ENCODE results near the gene AP5M1.
"Not testable (repeated sequence)": the region's sequence is repeated elsewhere in the genome, so short reads cannot be mapped to it uniquely, and the experiment has no call there.

The AP5M1 gene

GRCh38 chr14:57268161-57269069 is at the start of gene AP5M1, which contains the start of gene EXOC5:
Gene AP5M1, plus strand, starts transcription at chr14:57268971. Its CDS starts 344 bp downstream, at chr14:57269315.
Gene EXOC5, minus strand, starts transcription at chr14:57268905. Its CDS starts 257 bp downstream, at chr14:57268648.
- peaks cover 28% of the 10 kb centered on the region for H3K4me1 ChIP-seq (ENCODE audit: insufficient read depth, low read length)
- H3K36me3 ChIP-seq (ENCODE audit: insufficient read depth, low read depth, low read length): peaks cover 3% of the 10 kb centered on the region; the same call in 1 of the 2 replicates
- no peaks in the 10 kb centered on the region for H3K27me3 ChIP-seq (ENCODE audit: insufficient read depth, low read length)
- H3K9me3 ChIP-seq (ENCODE audit: insufficient read depth, low read depth, low read length): no peaks in the 10 kb centered on the region
- H3K9ac ChIP-seq (ENCODE audit: low read depth, low read length): peak within 1 kb of the TSS; percentile 99
- H3K4me3 ChIP-seq (ENCODE audit: low read length): peak within 1 kb of the TSS; percentile 100
- H3K27ac ChIP-seq (ENCODE audit: low read length): peak within 1 kb of the TSS; percentile 87

GRCh38 chr14:57221931-57222330 is 46.8 kb upstream of the AP5M1 start:
- Histone ChIP-seq H3K36me3 (ENCODE audit: insufficient read depth, low read depth, low read length) (peaks cover 38% of the 10 kb centered on the region), H3K27ac (ENCODE audit: low read length) (no peak overlapping the region), H3K9ac (ENCODE audit: low read depth, low read length) (no peak overlapping the region), H3K9me3 (ENCODE audit: insufficient read depth, low read depth, low read length) (no peaks in the 10 kb centered on the region), H3K4me1 (ENCODE audit: insufficient read depth, low read length) (peaks cover 25% of the 10 kb centered on the region; the same call in 1 of the 2 replicates), H3K27me3 (ENCODE audit: insufficient read depth, low read length) (no peaks in the 10 kb centered on the region), H3K4me3 (ENCODE audit: low read length) (no peak overlapping the region)

GRCh38 chr14:57227083-57227482 is 41.7 kb upstream of the AP5M1 start:
- no peaks in the 10 kb centered on the region for H3K9me3 ChIP-seq (ENCODE audit: insufficient read depth, low read depth, low read length)
- peaks cover 44% of the 10 kb centered on the region for H3K36me3 ChIP-seq (ENCODE audit: insufficient read depth, low read depth, low read length)
- H3K27me3 ChIP-seq (ENCODE audit: insufficient read depth, low read length): no peaks in the 10 kb centered on the region
- H3K4me3 ChIP-seq (ENCODE audit: low read length): no peak overlapping the region
- no peak overlapping the region for H3K9ac ChIP-seq (ENCODE audit: low read depth, low read length)
- peaks cover 25% of the 10 kb centered on the region; the same call in 1 of the 2 replicates for H3K4me1 ChIP-seq (ENCODE audit: insufficient read depth, low read length)
- no peak overlapping the region for H3K27ac ChIP-seq (ENCODE audit: low read length)

GRCh38 chr14:57228320-57228719 is 40.5 kb upstream of the AP5M1 start:
- not testable (repeated sequence) for H3K27me3 ChIP-seq (ENCODE audit: insufficient read depth, low read length); H3K4me3 ChIP-seq (ENCODE audit: low read length); H3K9ac ChIP-seq (ENCODE audit: low read depth, low read length); H3K9me3 ChIP-seq (ENCODE audit: insufficient read depth, low read depth, low read length); H3K27ac ChIP-seq (ENCODE audit: low read length)
- Histone ChIP-seq H3K36me3 (ENCODE audit: insufficient read depth, low read depth, low read length) (peaks cover 54% of the 10 kb centered on the region), H3K4me1 (ENCODE audit: insufficient read depth, low read length) (peaks cover 23% of the 10 kb centered on the region; the same call in 1 of the 2 replicates)

- no peak overlapping the region for H3K9ac ChIP-seq (ENCODE audit: low read depth, low read length)
- H3K9me3 ChIP-seq (ENCODE audit: insufficient read depth, low read depth, low read length): no peaks in the 10 kb centered on the region
- H3K27ac ChIP-seq (ENCODE audit: low read length): no peak overlapping the region
- no peaks in the 10 kb centered on the region for H3K27me3 ChIP-seq (ENCODE audit: insufficient read depth, low read length)
- H3K4me1 ChIP-seq (ENCODE audit: insufficient read depth, low read length): no peaks in the 10 kb centered on the region
- H3K4me3 ChIP-seq (ENCODE audit: low read length): no peak overlapping the region
- peaks cover 78% of the 10 kb centered on the region for H3K36me3 ChIP-seq (ENCODE audit: insufficient read depth, low read depth, low read length)
Observed at GRCh38 chr14:57232006-57232405, 36.8 kb upstream of the AP5M1 start.

GRCh38 chr14:57240115-57240514 is 28.7 kb upstream of the AP5M1 start:
- H3K4me1 ChIP-seq (ENCODE audit: insufficient read depth, low read length); H3K9me3 ChIP-seq (ENCODE audit: insufficient read depth, low read depth, low read length); H3K27ac ChIP-seq (ENCODE audit: low read length); H3K9ac ChIP-seq (ENCODE audit: low read depth, low read length); H3K4me3 ChIP-seq (ENCODE audit: low read length); H3K27me3 ChIP-seq (ENCODE audit: insufficient read depth, low read length): not testable (repeated sequence)
- H3K36me3 ChIP-seq (ENCODE audit: insufficient read depth, low read depth, low read length): peaks cover 63% of the 10 kb centered on the region

GRCh38 chr14:57243320-57243719 is 25.5 kb upstream of the AP5M1 start:
- H3K36me3 ChIP-seq (ENCODE audit: insufficient read depth, low read depth, low read length): peaks cover 71% of the 10 kb centered on the region
- H3K9ac ChIP-seq (ENCODE audit: low read depth, low read length): no peak overlapping the region
- no peaks in the 10 kb centered on the region for H3K9me3 ChIP-seq (ENCODE audit: insufficient read depth, low read depth, low read length)
- no peaks in the 10 kb centered on the region for H3K4me1 ChIP-seq (ENCODE audit: insufficient read depth, low read length)
- no peak overlapping the region for H3K4me3 ChIP-seq (ENCODE audit: low read length)
- no peaks in the 10 kb centered on the region for H3K27me3 ChIP-seq (ENCODE audit: insufficient read depth, low read length)
- no peak overlapping the region for H3K27ac ChIP-seq (ENCODE audit: low read length)

- Histone ChIP-seq H3K36me3 (ENCODE audit: insufficient read depth, low read depth, low read length) (peaks cover 63% of the 10 kb centered on the region), H3K9me3 (ENCODE audit: insufficient read depth, low read depth, low read length) (no peaks in the 10 kb centered on the region), H3K9ac (ENCODE audit: low read depth, low read length) (no peak overlapping the region)
Observed at GRCh38 chr14:57244106-57244505, 24.7 kb upstream of the AP5M1 start.

GRCh38 chr14:57245941-57246340 is 22.8 kb upstream of the AP5M1 start:
- H3K9me3 ChIP-seq (ENCODE audit: insufficient read depth, low read depth, low read length): no peaks in the 10 kb centered on the region
- no peak overlapping the region for H3K4me3 ChIP-seq (ENCODE audit: low read length)
- H3K27ac ChIP-seq (ENCODE audit: low read length): no peak overlapping the region
- no peaks in the 10 kb centered on the region for H3K27me3 ChIP-seq (ENCODE audit: insufficient read depth, low read length)
- H3K36me3 ChIP-seq (ENCODE audit: insufficient read depth, low read depth, low read length): peaks cover 52% of the 10 kb centered on the region
- H3K9ac ChIP-seq (ENCODE audit: low read depth, low read length): no peak overlapping the region
- H3K4me1 ChIP-seq (ENCODE audit: insufficient read depth, low read length): no peaks in the 10 kb centered on the region

More at GRCh38 chr14:57244106-57244505, 24.7 kb upstream of the AP5M1 start:
- no peaks in the 10 kb centered on the region for H3K4me1 ChIP-seq (ENCODE audit: insufficient read depth, low read length)
- H3K4me3 ChIP-seq (ENCODE audit: low read length): no peak overlapping the region
- H3K27ac ChIP-seq (ENCODE audit: low read length): no peak overlapping the region
- H3K27me3 ChIP-seq (ENCODE audit: insufficient read depth, low read length): no peaks in the 10 kb centered on the region

GRCh38 chr14:57246933-57247657 is 21.7 kb upstream of the AP5M1 start:
- no peak overlapping the region for H3K9ac ChIP-seq (ENCODE audit: low read depth, low read length)

GRCh38 chr14:57254884-57255283 is 13.9 kb upstream of the AP5M1 start:
- Histone ChIP-seq H3K4me3 (ENCODE audit: low read length) (no peak overlapping the region), H3K9ac (ENCODE audit: low read depth, low read length) (no peak overlapping the region), H3K27ac (ENCODE audit: low read length) (no peak overlapping the region), H3K36me3 (ENCODE audit: insufficient read depth, low read depth, low read length) (peaks cover 7% of the 10 kb centered on the region; the same call in 1 of the 2 replicates), H3K27me3 (ENCODE audit: insufficient read depth, low read length) (no peaks in the 10 kb centered on the region), H3K9me3 (ENCODE audit: insufficient read depth, low read depth, low read length) (no peaks in the 10 kb centered on the region), H3K4me1 (ENCODE audit: insufficient read depth, low read length) (peaks cover 2% of the 10 kb centered on the region; the same call in 1 of the 2 replicates)

More at GRCh38 chr14:57246933-57247657, 21.7 kb upstream of the AP5M1 start:
- no peaks in the 10 kb centered on the region for H3K9me3 ChIP-seq (ENCODE audit: insufficient read depth, low read depth, low read length)
- no peak overlapping the region for H3K4me3 ChIP-seq (ENCODE audit: low read length)
- H3K36me3 ChIP-seq (ENCODE audit: insufficient read depth, low read depth, low read length): peaks cover 46% of the 10 kb centered on the region
- no peaks in the 10 kb centered on the region for H3K4me1 ChIP-seq (ENCODE audit: insufficient read depth, low read length)
- H3K27ac ChIP-seq (ENCODE audit: low read length): no peak overlapping the region
- H3K27me3 ChIP-seq (ENCODE audit: insufficient read depth, low read length): no peaks in the 10 kb centered on the region

Measured in iPS-20b (cell line).